Stomach smooth muscle (tissue), 2 donors: ENCODE data around the gene P4HA3.

Source experiments
- H3K27ac ChIP-seq: one replicate; pipeline ENCODE4 v1.7.0; 2013; ENCODE audit warnings: mild to moderate bottlenecking, low read length, inconsistent platforms
- H3K27me3 ChIP-seq, 2 donors: one replicate each; pipeline ENCODE4 v1.7.0; 2013; ENCODE audit warnings: low read length in 2 of 2; ENCODE audit not compliant: insufficient read depth in 2 of 2, control insufficient read depth in 1 of 2
- H3K36me3 ChIP-seq, 2 donors: one replicate each; pipeline ENCODE4 v1.7.0; 2013; ENCODE audit warnings: low read length in 2 of 2; ENCODE audit not compliant: control insufficient read depth in 2 of 2, insufficient read depth in 2 of 2
- H3K4me1 ChIP-seq: one replicate; pipeline ENCODE4 v1.7.0; 2013; ENCODE audit warnings: low read length; ENCODE audit not compliant: control insufficient read depth, insufficient read depth
- H3K4me3 ChIP-seq, 2 donors: one replicate each; pipeline ENCODE4 v1.7.0; 2013; ENCODE audit warnings: low read length in 2 of 2
- H3K9ac ChIP-seq, 2 donors: one replicate each; pipeline ENCODE4 v1.7.0; 2013; ENCODE audit warnings: low read length in 2 of 2, mild to moderate bottlenecking in 1 of 2
- H3K9me3 ChIP-seq, 2 donors: one replicate each; pipeline ENCODE4 v1.7.0; 2013; ENCODE audit warnings: low read length in 2 of 2; ENCODE audit not compliant: control insufficient read depth in 2 of 2
- donor health status: healthy.
- donor health status: Pancreatic carcinoma.

P4HA3 gene

DNA sequence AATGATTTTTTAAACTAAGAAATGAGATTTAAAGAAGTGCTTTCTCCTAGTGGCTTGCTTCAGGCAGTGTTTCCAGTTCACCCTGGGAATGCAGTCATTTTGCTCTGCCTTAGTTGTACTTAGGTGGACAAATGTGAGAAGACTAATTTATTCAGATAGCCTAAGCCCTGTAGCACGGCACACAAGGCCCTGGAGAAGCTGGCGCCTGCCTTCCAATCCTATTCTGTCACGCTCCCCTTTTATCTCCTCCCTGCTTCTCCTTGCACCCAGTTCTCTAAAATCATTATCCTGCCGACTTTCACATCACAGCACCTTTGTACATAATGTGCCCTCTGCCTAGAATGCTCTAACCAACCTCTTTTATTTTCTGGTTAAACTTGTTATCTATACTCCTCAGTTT is 76.3 kb downstream of the P4HA3 start:
- Histone ChIP-seq H3K4me1 (no peaks in the 10 kb centered on the region), H3K36me3 (peaks cover 7 to 24% of the 10 kb centered on the region in 2 donors)

GRCh38 chr11:74233683-74234082 is 77.8 kb downstream of the P4HA3 start:
- Histone ChIP-seq H3K27me3 (no peaks in the 10 kb centered on the region), H3K9ac (no peak overlapping the region), H3K9me3 (no peaks in the 10 kb centered on the region), H3K4me3 (no peak overlapping the region), H3K4me1 (no peaks in the 10 kb centered on the region), H3K27ac (no peak overlapping the region), H3K36me3 (peaks cover 7 to 23% of the 10 kb centered on the region in 2 donors)

More for the DNA sequence above, 76.3 kb downstream of the P4HA3 start:
- Histone ChIP-seq H3K9me3 (no peaks in the 10 kb centered on the region), H3K27me3 (no peaks in the 10 kb centered on the region), H3K27ac (no peak overlapping the region), H3K9ac (no peak overlapping the region), H3K4me3 (no peak overlapping the region)

- H3K4me1 ChIP-seq, result no peaks in the 10 kb centered on the region
- H3K27me3 ChIP-seq, result no peaks in the 10 kb centered on the region
- H3K9ac ChIP-seq, result no peak overlapping the region
- no peak overlapping the region for H3K27ac ChIP-seq
- no peak overlapping the region for H3K4me3 ChIP-seq
- no peaks in the 10 kb centered on the region for H3K9me3 ChIP-seq
- peaks cover 7 to 21% of the 10 kb centered on the region in 2 donors for H3K36me3 ChIP-seq
Observed at GRCh38 chr11:74232311-74232950, 79.0 kb downstream of the P4HA3 start.

GRCh38 chr11:74226907-74227306 is 84.5 kb downstream of the P4HA3 start:
- no peak overlapping the region for H3K4me3 ChIP-seq
- no peak overlapping the region for H3K27ac ChIP-seq
- no peak overlapping the region for H3K9ac ChIP-seq
- H3K36me3 ChIP-seq, result peaks cover 10 to 11% of the 10 kb centered on the region in 2 donors
- H3K9me3 ChIP-seq, result no peaks in the 10 kb centered on the region
- no peaks in the 10 kb centered on the region for H3K4me1 ChIP-seq
- H3K27me3 ChIP-seq, result no peaks in the 10 kb centered on the region

DNA sequence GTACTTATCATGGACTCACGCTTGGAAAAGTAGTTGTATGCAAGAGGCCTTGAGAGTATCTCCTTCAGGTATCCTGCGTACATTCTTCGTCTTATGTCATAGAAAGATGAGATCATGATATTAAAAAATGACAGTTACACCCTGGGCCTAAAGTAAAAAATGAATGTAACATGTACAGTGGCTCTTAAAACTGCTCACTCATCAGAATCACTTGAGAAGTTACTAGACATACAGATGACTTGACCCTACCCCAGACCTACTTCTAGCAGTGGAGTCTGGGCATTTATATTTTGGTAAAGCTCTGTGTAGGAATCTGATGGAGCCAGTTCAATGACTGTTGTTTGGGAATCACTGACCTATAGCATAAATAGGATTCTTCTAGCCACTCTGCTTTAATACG is 85.9 kb downstream of the P4HA3 start:
- H3K4me1 ChIP-seq, result no peaks in the 10 kb centered on the region
- no peak overlapping the region for H3K4me3 ChIP-seq
- H3K36me3 ChIP-seq, result peaks cover 8 to 10% of the 10 kb centered on the region in 2 donors
- H3K27ac ChIP-seq, result no peak overlapping the region
- no peak overlapping the region for H3K9ac ChIP-seq
- no peaks in the 10 kb centered on the region for H3K27me3 ChIP-seq
- H3K9me3 ChIP-seq, result no peaks in the 10 kb centered on the region

GRCh38 chr11:74221816-74222215 is 89.6 kb downstream of the P4HA3 start:
- Histone ChIP-seq H3K9me3 (no peaks in the 10 kb centered on the region), H3K27me3 (no peaks in the 10 kb centered on the region), H3K9ac (no peak overlapping the region), H3K36me3 (peaks cover 3 to 5% of the 10 kb centered on the region in 2 donors), H3K4me1 (no peaks in the 10 kb centered on the region), H3K4me3 (no peak overlapping the region), H3K27ac (no peak overlapping the region)

GRCh38 chr11:74220376-74220775 is 91.1 kb downstream of the P4HA3 start:
- Histone ChIP-seq H3K36me3 (peaks cover 0 to 2% of the 10 kb centered on the region in 2 donors), H3K9ac (no peak overlapping the region), H3K27me3 (no peaks in the 10 kb centered on the region), H3K4me3 (no peak overlapping the region), H3K4me1 (no peaks in the 10 kb centered on the region), H3K9me3 (no peaks in the 10 kb centered on the region), H3K27ac (no peak overlapping the region)
